ENCODE measurements around the gene FNDC11.
"Not testable (repeated sequence)": the region's sequence is repeated elsewhere in the genome, so short reads cannot be mapped to it uniquely, and the experiment has no call there.

Gene FNDC11, protein sequence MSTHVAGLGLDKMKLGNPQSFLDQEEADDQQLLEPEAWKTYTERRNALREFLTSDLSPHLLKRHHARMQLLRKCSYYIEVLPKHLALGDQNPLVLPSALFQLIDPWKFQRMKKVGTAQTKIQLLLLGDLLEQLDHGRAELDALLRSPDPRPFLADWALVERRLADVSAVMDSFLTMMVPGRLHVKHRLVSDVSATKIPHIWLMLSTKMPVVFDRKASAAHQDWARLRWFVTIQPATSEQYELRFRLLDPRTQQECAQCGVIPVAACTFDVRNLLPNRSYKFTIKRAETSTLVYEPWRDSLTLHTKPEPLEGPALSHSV

GRCh38 chr20:63553933-63554290, at the start of gene FNDC11:
Gene FNDC11, plus strand, starts transcription at chr20:63554159. Its CDS starts 1,505 bp downstream, at chr20:63555664.
- DNase-seq (ENCODE audit: low read depth): no peak

- no peak for DNase-seq (ENCODE audit: low read depth)
Measured at GRCh38 chr20:63504642-63505041, 49.3 kb upstream of the FNDC11 start.

- no peak for DNase-seq (ENCODE audit: low read depth)
Measured at GRCh38 chr20:63505281-63505680, 48.7 kb upstream of the FNDC11 start.

- no peak for DNase-seq (ENCODE audit: low read depth)
Measured at GRCh38 chr20:63505723-63506122, 48.2 kb upstream of the FNDC11 start.

GRCh38 chr20:63507083-63507743, 46.7 kb upstream of the FNDC11 start:
- no peak for DNase-seq (ENCODE audit: low read depth)

GRCh38 chr20:63508072-63508768, 45.7 kb upstream of the FNDC11 start:
- DNase-seq (ENCODE audit: low read depth): no peak

- DNase-seq (ENCODE audit: low read depth): no peak
Measured at GRCh38 chr20:63509088-63509564, 44.8 kb upstream of the FNDC11 start.

DNA sequence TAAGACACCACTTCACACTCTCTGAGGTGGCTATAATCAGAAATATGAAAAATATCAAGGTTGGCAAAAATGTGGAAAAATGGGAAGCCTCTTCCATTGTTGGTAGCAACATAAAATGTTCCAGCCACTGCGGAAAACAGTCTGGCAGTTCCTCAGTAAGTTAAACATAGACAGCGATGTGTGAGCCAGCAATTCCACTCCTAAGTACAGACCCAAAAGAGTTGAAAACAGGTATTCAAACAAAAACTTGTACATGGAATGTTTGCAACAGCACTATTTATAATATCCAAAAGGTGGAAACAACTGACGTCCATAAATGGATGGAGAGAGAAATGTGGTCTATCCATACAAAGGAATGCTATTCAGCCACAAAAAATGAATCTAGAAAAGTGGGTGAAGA, 40.8 kb upstream of the FNDC11 start:
- DNase-seq (ENCODE audit: low read depth): no peak

DNA sequence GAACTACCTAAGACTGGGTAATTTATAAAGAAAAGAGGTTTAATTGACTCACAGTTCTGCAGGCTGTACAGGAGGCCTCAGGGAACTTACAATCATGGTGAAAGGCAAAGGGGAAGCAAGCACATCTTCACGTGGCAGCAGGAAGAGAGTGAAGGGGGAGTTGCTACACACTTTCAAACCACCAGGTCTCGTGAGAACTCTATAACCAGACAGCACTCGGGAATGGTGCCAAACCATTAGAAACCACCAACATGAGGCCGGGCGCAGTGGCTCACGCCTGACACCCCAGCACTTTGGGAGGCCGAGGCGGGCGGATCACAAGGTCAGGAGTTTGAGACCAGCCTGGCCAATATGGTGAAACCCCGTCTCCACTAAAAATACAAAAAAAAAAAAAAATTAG, 39.4 kb upstream of the FNDC11 start:
- not testable (repeated sequence) for DNase-seq (ENCODE audit: low read depth)

GRCh38 chr20:63517376-63518309, 36.3 kb upstream of the FNDC11 start:
- no peak for DNase-seq (ENCODE audit: low read depth)

DNA sequence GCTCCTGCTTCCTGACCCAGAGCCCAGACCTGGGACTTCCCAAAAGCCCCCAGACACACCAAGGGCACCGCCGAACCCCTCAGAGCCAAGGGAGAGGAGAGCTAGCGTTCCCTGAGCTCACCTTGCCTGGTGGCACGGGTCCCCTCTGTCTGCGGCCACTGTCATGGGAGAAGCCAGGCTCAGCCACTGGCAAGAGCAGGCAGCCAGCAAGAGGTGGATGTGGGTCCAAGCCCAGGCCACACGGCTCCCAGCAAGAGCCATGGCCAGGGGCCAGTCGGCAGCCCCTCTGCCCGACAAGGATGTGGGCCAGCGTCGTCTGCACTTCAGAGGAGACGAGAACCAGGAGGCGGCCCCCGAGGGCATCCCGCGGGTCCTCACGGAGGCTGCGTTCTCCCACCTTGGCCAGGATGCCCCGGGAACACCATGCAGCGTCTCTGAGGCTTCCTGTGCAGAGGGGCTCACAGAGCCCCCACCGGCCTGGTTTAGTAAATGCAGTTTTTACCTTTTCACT, 35.6 kb upstream of the FNDC11 start:
- no peak for DNase-seq (ENCODE audit: low read depth)

GRCh38 chr20:63518946-63519667, 34.9 kb upstream of the FNDC11 start:
- no peak for DNase-seq (ENCODE audit: low read depth)

DNA sequence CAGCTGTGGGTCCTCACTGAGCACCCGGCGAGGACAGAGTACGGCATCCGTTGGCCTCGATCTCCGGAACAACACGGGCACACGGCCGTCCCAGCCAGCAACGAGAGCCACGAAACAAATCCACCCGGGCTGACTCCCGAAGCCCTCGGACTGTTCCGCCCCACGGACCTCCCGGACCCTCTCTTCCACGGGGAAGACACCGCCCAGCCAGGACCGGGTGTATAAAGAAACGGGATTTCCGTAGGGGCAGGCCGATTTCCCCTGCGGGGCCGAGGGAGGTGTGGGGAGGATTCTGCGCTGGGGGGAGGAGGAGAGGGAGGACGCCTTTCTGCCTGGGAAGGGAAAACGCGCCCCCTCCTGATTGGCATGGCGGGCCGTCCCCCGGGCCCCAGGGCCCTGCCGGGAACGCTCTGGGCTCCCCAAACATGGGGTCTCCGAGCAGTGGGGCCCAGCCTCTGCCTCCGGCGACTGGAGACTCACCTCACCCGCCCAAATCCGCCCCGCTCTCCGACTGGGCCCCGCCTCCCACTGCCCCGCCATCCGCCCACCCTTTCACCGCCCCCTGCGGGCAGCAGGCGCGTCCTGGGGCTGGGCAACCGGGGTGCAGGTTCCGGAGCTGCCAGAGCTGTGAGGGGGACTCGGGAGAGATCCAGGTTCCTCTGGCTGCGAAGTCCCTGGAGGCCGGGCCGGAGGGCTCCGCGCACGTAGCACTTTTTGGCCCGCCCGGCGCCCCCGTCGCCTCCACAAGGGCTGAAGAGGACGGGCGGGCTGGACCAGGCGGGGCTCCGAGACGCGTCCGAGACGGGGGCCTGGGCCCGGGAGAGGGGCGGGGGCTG, 34.1 kb upstream of the FNDC11 start:
- DNase-seq (ENCODE audit: low read depth): peak; percentile 56

GRCh38 chr20:63520504-63520933, 33.4 kb upstream of the FNDC11 start, which contains the start of gene PPDPF:
Gene PPDPF, plus strand, starts transcription at chr20:63520765. Its CDS starts 544 bp downstream, at chr20:63521309.
- peak; percentile 80 for DNase-seq (ENCODE audit: low read depth)

GRCh38 chr20:63520934-63521601, 32.9 kb upstream of the FNDC11 start:
- peak; percentile 60 for DNase-seq (ENCODE audit: low read depth)

DNA sequence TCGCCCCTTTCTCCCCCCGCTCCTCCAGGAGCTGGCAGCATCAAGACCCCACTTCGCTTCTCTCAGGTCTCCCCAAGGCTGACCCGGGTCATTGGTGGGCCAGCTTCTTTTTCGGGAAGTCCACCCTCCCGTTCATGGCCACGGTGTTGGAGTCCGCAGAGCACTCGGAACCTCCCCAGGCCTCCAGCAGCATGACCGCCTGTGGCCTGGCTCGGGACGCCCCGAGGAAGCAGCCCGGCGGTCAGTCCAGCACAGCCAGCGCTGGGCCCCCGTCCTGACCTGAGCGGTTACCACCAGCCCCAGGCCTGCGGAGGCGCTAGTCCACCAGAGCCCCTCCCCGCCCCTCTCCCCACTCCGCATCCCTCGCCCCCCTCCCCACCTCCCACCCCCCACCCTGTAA, 32.4 kb upstream of the FNDC11 start:
- DNase-seq (ENCODE audit: low read depth): no peak

GRCh38 chr20:63522091-63522868, 31.7 kb upstream of the FNDC11 start:
- DNase-seq (ENCODE audit: low read depth): no peak

- DNase-seq (ENCODE audit: low read depth): no peak
Measured at GRCh38 chr20:63522981-63523611, 30.9 kb upstream of the FNDC11 start.

All from activated T-helper 1 cell treated with Interleukin-2 at 50 U/mL for 16 hours (primary cell).